Activated naive CD8-positive, alpha-beta T cell treated with anti-CD3 and anti-CD28 coated beads, Interleukin-2, amount 50 U/mL, for 24 hours (primary cell): ENCODE measurements around the gene IGSF11.
"Not testable (repeated sequence)": the region's sequence is repeated elsewhere in the genome, so short reads cannot be mapped to it uniquely, and the experiment has no call there.

Source experiments
- ATAC-seq: fragments of 150-1000 bp; cut with Tn5 transposase; one replicate; pipeline ENCODE4 v1.10.0; 2021
- DNase-seq: peaks from one replicate; pipeline ENCODE4 v3.0.0; 2021
- H3K27ac Mint-ChIP-seq: one replicate; pipeline ENCODE4 v1.8.0; 2021; ENCODE audit warnings: mild to moderate bottlenecking, mixed read lengths
- H3K27me3 Mint-ChIP-seq: one replicate; pipeline ENCODE4 v1.8.0; 2021; ENCODE audit warnings: mixed read lengths
- H3K36me3 Mint-ChIP-seq: one replicate; pipeline ENCODE4 v1.8.0; 2021; ENCODE audit warnings: low read depth, mixed read lengths
- H3K4me1 Mint-ChIP-seq: one replicate; pipeline ENCODE4 v1.8.0; 2021; ENCODE audit warnings: mixed read lengths
- H3K4me3 Mint-ChIP-seq: one replicate; pipeline ENCODE4 v1.8.0; 2021; ENCODE audit warnings: mild to moderate bottlenecking, moderate library complexity, mixed read lengths
- H3K9me3 Mint-ChIP-seq: one replicate; pipeline ENCODE4 v1.8.0; 2021; ENCODE audit warnings: mixed read lengths

The IGSF11 gene

GRCh38 chr3:118977671-118978392 is 56.8 kb downstream of the IGSF11 start:
- no peak for DNase-seq
- no peak for ATAC-seq
- no peaks in the 10 kb centered on the region for H3K9me3 Mint-ChIP-seq
- no peaks in the 10 kb centered on the region for H3K36me3 Mint-ChIP-seq
- H3K4me1 Mint-ChIP-seq = peaks cover 4% of the 10 kb centered on the region
- H3K27me3 Mint-ChIP-seq = peaks cover 2% of the 10 kb centered on the region
- no peak overlapping the region for H3K27ac Mint-ChIP-seq
- H3K4me3 Mint-ChIP-seq = no peak overlapping the region

- DNase-seq = no peak
- Mint-ChIP-seq H3K27ac (no peak overlapping the region), H3K36me3 (no peaks in the 10 kb centered on the region), H3K4me1 (peaks cover 4% of the 10 kb centered on the region), H3K27me3 (peaks cover 2% of the 10 kb centered on the region), H3K4me3 (no peak overlapping the region), H3K9me3 (no peaks in the 10 kb centered on the region)
- no peak for ATAC-seq
Observed at GRCh38 chr3:118977118-118977517, 57.5 kb downstream of the IGSF11 start.

- not testable (repeated sequence) for H3K27me3 Mint-ChIP-seq, H3K4me1 Mint-ChIP-seq, H3K27ac Mint-ChIP-seq, H3K4me3 Mint-ChIP-seq, ATAC-seq, H3K9me3 Mint-ChIP-seq, DNase-seq, H3K36me3 Mint-ChIP-seq
Observed at GRCh38 chr3:118975476-118975875, 59.2 kb downstream of the IGSF11 start.

GRCh38 chr3:118974356-118975097 is 60.1 kb downstream of the IGSF11 start:
- no peak overlapping the region for H3K4me3 Mint-ChIP-seq
- no peaks in the 10 kb centered on the region for H3K9me3 Mint-ChIP-seq
- DNase-seq (no peak), ATAC-seq (no peak)
- no peaks in the 10 kb centered on the region for H3K36me3 Mint-ChIP-seq
- peaks cover 2% of the 10 kb centered on the region for H3K4me1 Mint-ChIP-seq
- H3K27me3 Mint-ChIP-seq = peaks cover 2% of the 10 kb centered on the region
- no peak overlapping the region for H3K27ac Mint-ChIP-seq

GRCh38 chr3:118973050-118973449 is 61.6 kb downstream of the IGSF11 start:
- no peaks in the 10 kb centered on the region for H3K9me3 Mint-ChIP-seq
- peaks cover 2% of the 10 kb centered on the region for H3K4me1 Mint-ChIP-seq
- no peak overlapping the region for H3K4me3 Mint-ChIP-seq
- H3K36me3 Mint-ChIP-seq = no peaks in the 10 kb centered on the region
- H3K27ac Mint-ChIP-seq = no peak overlapping the region
- no peak for ATAC-seq
- no peak for DNase-seq
- peaks cover 2% of the 10 kb centered on the region for H3K27me3 Mint-ChIP-seq

- Mint-ChIP-seq H3K27me3 (peaks cover 2% of the 10 kb centered on the region), H3K9me3 (no peaks in the 10 kb centered on the region), H3K27ac (no peak overlapping the region), H3K4me3 (no peak overlapping the region), H3K4me1 (no peaks in the 10 kb centered on the region), H3K36me3 (no peaks in the 10 kb centered on the region)
- ATAC-seq (no peak), DNase-seq (no peak)
Observed at GRCh38 chr3:118970819-118971218, 63.8 kb downstream of the IGSF11 start.

GRCh38 chr3:118968640-118969039 is 66.0 kb downstream of the IGSF11 start:
- DNase-seq = no peak
- H3K4me1 Mint-ChIP-seq = no peaks in the 10 kb centered on the region

GRCh38 chr3:118968111-118968510 is 66.5 kb downstream of the IGSF11 start:
- H3K36me3 Mint-ChIP-seq = no peaks in the 10 kb centered on the region
- no peaks in the 10 kb centered on the region for H3K9me3 Mint-ChIP-seq
- no peak for ATAC-seq
- no peak overlapping the region for H3K27ac Mint-ChIP-seq
- no peak for DNase-seq
- H3K4me1 Mint-ChIP-seq = no peaks in the 10 kb centered on the region
- no peak overlapping the region for H3K4me3 Mint-ChIP-seq
- peaks cover 3% of the 10 kb centered on the region for H3K27me3 Mint-ChIP-seq

More at GRCh38 chr3:118968640-118969039, 66.0 kb downstream of the IGSF11 start:
- Mint-ChIP-seq H3K27ac (no peak overlapping the region), H3K4me3 (no peak overlapping the region), H3K9me3 (no peaks in the 10 kb centered on the region), H3K27me3 (peaks cover 3% of the 10 kb centered on the region), H3K36me3 (no peaks in the 10 kb centered on the region)
- no peak for ATAC-seq

- DNase-seq (no peak), ATAC-seq (no peak)
- Mint-ChIP-seq H3K4me3 (no peak overlapping the region), H3K36me3 (no peaks in the 10 kb centered on the region), H3K9me3 (no peaks in the 10 kb centered on the region), H3K4me1 (no peaks in the 10 kb centered on the region), H3K27me3 (peaks cover 3% of the 10 kb centered on the region), H3K27ac (no peak overlapping the region)
Observed at GRCh38 chr3:118966700-118967099, 67.9 kb downstream of the IGSF11 start.

- no peaks in the 10 kb centered on the region for H3K4me1 Mint-ChIP-seq
- DNase-seq (no peak), ATAC-seq (no peak)
- no peak overlapping the region for H3K4me3 Mint-ChIP-seq
- H3K27me3 Mint-ChIP-seq = peaks cover 1% of the 10 kb centered on the region
- no peaks in the 10 kb centered on the region for H3K36me3 Mint-ChIP-seq
- no peak overlapping the region for H3K27ac Mint-ChIP-seq
- H3K9me3 Mint-ChIP-seq = no peaks in the 10 kb centered on the region
Observed at GRCh38 chr3:118963711-118964110, 70.9 kb downstream of the IGSF11 start.

- ATAC-seq (no peak), DNase-seq (no peak)
- peaks cover 14% of the 10 kb centered on the region for H3K4me1 Mint-ChIP-seq
- H3K4me3 Mint-ChIP-seq = no peak overlapping the region
- H3K27ac Mint-ChIP-seq = no peak overlapping the region
- H3K36me3 Mint-ChIP-seq = no peaks in the 10 kb centered on the region
- peaks cover 1% of the 10 kb centered on the region for H3K27me3 Mint-ChIP-seq
- H3K9me3 Mint-ChIP-seq = no peaks in the 10 kb centered on the region
Observed at GRCh38 chr3:118960876-118961450, 73.7 kb downstream of the IGSF11 start.

GRCh38 chr3:118955914-118956556 is 78.6 kb downstream of the IGSF11 start:
- ATAC-seq (no peak), DNase-seq (no peak)
- peak overlapping the region; percentile 20 for H3K27ac Mint-ChIP-seq
- peaks cover 24% of the 10 kb centered on the region for H3K4me1 Mint-ChIP-seq
- no peak overlapping the region for H3K4me3 Mint-ChIP-seq
- no peaks in the 10 kb centered on the region for H3K27me3 Mint-ChIP-seq
- H3K36me3 Mint-ChIP-seq = no peaks in the 10 kb centered on the region
- H3K9me3 Mint-ChIP-seq = peaks cover 8% of the 10 kb centered on the region

- ATAC-seq = peak; percentile 74
- Mint-ChIP-seq H3K4me1 (peaks cover 27% of the 10 kb centered on the region), H3K36me3 (no peaks in the 10 kb centered on the region), H3K9me3 (peaks cover 8% of the 10 kb centered on the region), H3K27me3 (no peaks in the 10 kb centered on the region), H3K4me3 (no peak overlapping the region), H3K27ac (no peak overlapping the region)
- DNase-seq = no peak
Observed at GRCh38 chr3:118951089-118951488, 83.6 kb downstream of the IGSF11 start.

GRCh38 chr3:118949113-118949760 is 85.4 kb downstream of the IGSF11 start:
- H3K36me3 Mint-ChIP-seq = no peaks in the 10 kb centered on the region
- no peak overlapping the region for H3K4me3 Mint-ChIP-seq
- DNase-seq (no peak), ATAC-seq (no peak)
- peaks cover 20% of the 10 kb centered on the region for H3K4me1 Mint-ChIP-seq
- no peak overlapping the region for H3K27ac Mint-ChIP-seq
- H3K9me3 Mint-ChIP-seq = peaks cover 8% of the 10 kb centered on the region
- H3K27me3 Mint-ChIP-seq = no peaks in the 10 kb centered on the region
